A549 treated with AZD9567 at 1 μM for 4 hours (cell line): ENCODE data around the gene ZNF484. TPM values are rescaled to one million over a fixed set of nuclear protein-coding genes. Genes with fewer than 3 reads are reported as not detected.

Experiments
- total RNA-seq: library from RNA; stranded (reverse); fragments of 200-300 nt; extraction: Qiagen RNA extraction; gene quantifications from 5 replicates; pipeline ENCODE4 v1.2.3, GENCODE V29; 2022; ENCODE audit not compliant: insufficient read depth

ZNF484 gene
- total RNA-seq = 1.9 to 3.7 TPM (median 2.0 TPM) in 5 replicates

DNA sequence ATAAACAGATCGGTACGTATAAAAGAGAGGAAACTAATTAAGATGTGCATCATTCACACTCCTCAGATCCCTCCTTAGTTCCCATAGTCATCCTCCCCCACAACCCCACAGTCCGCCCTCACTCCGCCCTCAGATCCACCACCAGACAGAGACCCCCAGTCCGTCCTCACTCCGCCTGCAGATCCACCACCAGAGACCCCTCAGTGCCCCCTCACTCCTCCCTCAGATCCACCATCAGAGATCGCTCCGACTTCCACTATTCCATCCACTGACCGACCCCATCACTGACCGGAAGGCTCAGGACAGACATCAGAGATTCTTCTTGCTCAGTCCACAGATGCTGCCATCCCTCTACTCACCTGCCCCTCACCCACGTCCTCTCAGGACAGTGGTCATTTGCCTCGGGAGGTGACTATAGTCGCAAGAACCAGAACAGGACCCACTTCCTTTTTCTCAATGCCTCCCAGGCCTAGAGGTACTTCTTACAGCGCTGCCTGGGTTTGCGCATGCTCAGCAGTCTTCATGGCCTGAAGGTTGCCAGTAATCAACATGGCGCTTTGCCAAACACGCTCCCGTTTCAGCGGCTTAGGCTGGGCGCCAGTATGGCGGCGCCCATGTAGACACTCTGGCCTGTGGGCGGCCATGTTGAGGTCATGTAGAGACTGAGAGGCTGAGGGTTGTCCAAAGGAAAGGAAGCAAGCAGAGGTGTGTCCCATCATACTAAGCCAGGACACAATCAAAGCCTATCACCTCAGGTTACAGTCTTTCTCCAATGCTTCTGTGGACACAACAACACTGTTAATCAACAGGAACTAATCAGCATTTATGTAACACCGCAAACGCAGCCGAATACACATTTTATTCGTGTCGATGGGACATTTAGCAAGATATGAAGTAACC lies at the start of gene ZNF484:
Gene ZNF484 (minus strand): TSS at position 508 of the 900 bp plus-strand sequence. CDS start 3,009 bp downstream, outside the sequence.

Other genes starting within 250 kb of the ZNF484 start
- 13.2 to 18.6 TPM (median 13.7 TPM) in 5 replicates for gene IPPK, start 207.9 kb downstream of the ZNF484 start, total RNA-seq
- gene BICD2, start 113.2 kb downstream of the ZNF484 start, total RNA-seq = 30.8 to 38.1 TPM (median 34.3 TPM) in 5 replicates
- 0.10 to 0.20 TPM (median 0.16 TPM) in 4 of 5 replicates, not detected in the other for gene FGD3, start 69.5 kb upstream of the ZNF484 start, total RNA-seq
- 0.54 to 0.96 TPM (median 0.89 TPM) in 4 of 5 replicates, not detected in the other for gene SUSD3, start 180.7 kb upstream of the ZNF484 start, total RNA-seq
- 53.9 to 68.3 TPM (median 63.4 TPM) in 5 replicates for gene CARD19, start 218.2 kb upstream of the ZNF484 start, total RNA-seq